Gastroesophageal sphincter (tissue), 4 donors: ENCODE data around the gene GAB4. TPM values are rescaled to one million over a fixed set of nuclear protein-coding genes. Genes with fewer than 3 reads are reported as not detected.
"Not testable (repeated sequence)": the region's sequence is repeated elsewhere in the genome, so short reads cannot be mapped to it uniquely, and the experiment has no call there.

Experiments used
- ATAC-seq: fragments of 150-250 bp; one replicate; pipeline ENCODE4 v1.9.1; 2016; ENCODE audit warnings: mild to moderate bottlenecking, moderate library complexity
- H3K27ac ChIP-seq, 4 donors: fragments of 200-600 bp; sonication (generic) in 3 of 4; 1 replicate in 3 of 4; 2 replicates in 1 of 4; pipeline ENCODE4 v1.5.1; 2016 to 2019
- H3K27me3 ChIP-seq: fragments of 200-600 bp; sonication (generic); one replicate; pipeline ENCODE4 v1.5.1; 2019
- H3K36me3 ChIP-seq, 2 donors: fragments of 200-600 bp; sonication (generic); one replicate each; pipeline ENCODE4 v1.5.1; 2019; ENCODE audit warnings: control low read depth in 1 of 2
- H3K4me1 ChIP-seq, 3 donors: fragments of 200-600 bp; sonication (generic); 1 replicate in 2 of 3; 2 replicates in 1 of 3; pipeline ENCODE4 v1.5.1; 2016 to 2019; ENCODE audit warnings: control low read depth in 2 of 3
- H3K4me3 ChIP-seq, 2 donors: fragments of 200-600 bp; sonication (generic); one replicate each; pipeline ENCODE4 v1.5.1; 2019; ENCODE audit warnings: mild to moderate bottlenecking in 1 of 2, moderate library complexity in 1 of 2
- H3K9me3 ChIP-seq, 3 donors: fragments of 200-600 bp; sonication (generic); one replicate each; pipeline ENCODE4 v1.5.1; 2017 to 2019; ENCODE audit warnings: control low read depth in 2 of 3
- CTCF ChIP-seq, 4 experiments: fragments of 200-600 bp in 2 of 4; fragments of 450-650 bp in 2 of 4; sonication (generic) in 1 of 4; IDR thresholded peaks; one replicate each; pipeline ENCODE4 v1.5.1; 2017 to 2019; ENCODE audit warnings: antibody characterized with exemption in 4 of 4, mild to moderate bottlenecking in 2 of 4, moderate library complexity in 2 of 4
- EP300 ChIP-seq: sonication (generic); formaldehyde crosslinking; IDR thresholded peaks from one replicate; pipeline ENCODE4 v1.6.1; 2017; ENCODE audit warnings: antibody characterized with exemption, mild to moderate bottlenecking
- POLR2A ChIP-seq, 2 donors: fragments of 450-650 bp; IDR thresholded peaks; one replicate each; pipeline ENCODE4 v1.6.1; 2017; ENCODE audit warnings: antibody characterized with exemption in 2 of 2, mild to moderate bottlenecking in 2 of 2, moderate library complexity in 1 of 2
- POLR2AphosphoS5 ChIP-seq: sonication (generic); formaldehyde crosslinking; IDR thresholded peaks from one replicate; pipeline ENCODE4 v1.6.1; 2017; ENCODE audit warnings: antibody characterized with exemption
- WGBS, 2 donors: methylation state at CpG; one replicate each; pipeline ENCODE4 v1.1.5; 2018; ENCODE audit warnings: low coverage in 1 of 2; 5-methylcytosine and 5-hydroxymethylcytosine counted together
- total RNA-seq, 4 donors: library from RNA; depleted of rRNA; stranded (reverse); fragments of >200 nt; gene quantifications; one replicate each; pipeline ENCODE4 v1.1.0, GENCODE V29; 2016

GAB4 gene
- total RNA-seq, 4 donors from 2014 or later = not detected

GRCh38 chr22:16925407-16925966, 82.5 kb downstream of the GAB4 start:
- peaks cover 44% of the 10 kb centered on the region for H3K27me3 ChIP-seq
- H3K36me3 ChIP-seq = no peaks in the 10 kb centered on the region
- TF ChIP-seq CTCF (IDR thresholded peaks at IDR 0.05) (no peak), POLR2AphosphoS5 (no peak), EP300 (no peak), POLR2A (IDR thresholded peaks at IDR 0.05) (no peak)
- no peaks in the 10 kb centered on the region for H3K4me1 ChIP-seq
- no peak for ATAC-seq
- H3K9me3 ChIP-seq = no peaks in the 10 kb centered on the region
- H3K27ac ChIP-seq = no peak overlapping the region
- H3K4me3 ChIP-seq = no peak overlapping the region
- 65 to 73% methylated on average over 2 to 4 of the region's 4 CpGs for WGBS, 2 donors

GRCh38 chr22:16922706-16923105, 85.3 kb downstream of the GAB4 start:
- H3K9me3 ChIP-seq = no peaks in the 10 kb centered on the region
- 0 to 82% methylated on average over 1 of the region's 1 CpG for WGBS, 2 donors
- no peaks in the 10 kb centered on the region for H3K4me1 ChIP-seq
- no peak for TF ChIP-seq EP300
- no peak for TF ChIP-seq POLR2A (IDR thresholded peaks at IDR 0.05)
- no peak for TF ChIP-seq POLR2AphosphoS5
- no peak for TF ChIP-seq CTCF (IDR thresholded peaks at IDR 0.05)
- no peaks in the 10 kb centered on the region for H3K36me3 ChIP-seq
- H3K27ac ChIP-seq = no peak overlapping the region
- H3K27me3 ChIP-seq = peaks cover 43% of the 10 kb centered on the region
- no peak for ATAC-seq
- H3K4me3 ChIP-seq = no peak overlapping the region

- 23 to 52% methylated on average over 2 of the region's 2 CpGs for WGBS, 2 donors
- Histone ChIP-seq H3K4me3 (no peak overlapping the region), H3K27me3 (peaks cover 47% of the 10 kb centered on the region), H3K4me1 (no peaks in the 10 kb centered on the region), H3K36me3 (no peaks in the 10 kb centered on the region), H3K9me3 (no peaks in the 10 kb centered on the region), H3K27ac (no peak overlapping the region)
- no peak for ATAC-seq
- TF ChIP-seq EP300 = no peak
- no peak for TF ChIP-seq POLR2A (IDR thresholded peaks at IDR 0.05)
- TF ChIP-seq POLR2AphosphoS5 = no peak
- no peak for TF ChIP-seq CTCF (IDR thresholded peaks at IDR 0.05)
These were observed 85.9 kb downstream of the GAB4 start for GRCh38 chr22:16922076-16922475.

GRCh38 chr22:16917144-16918003, 90.6 kb downstream of the GAB4 start:
- no peaks in the 10 kb centered on the region for H3K9me3 ChIP-seq
- no peaks in the 10 kb centered on the region for H3K4me1 ChIP-seq
- H3K4me3 ChIP-seq = no peak overlapping the region
- H3K36me3 ChIP-seq = no peaks in the 10 kb centered on the region
- H3K27ac ChIP-seq = no peak overlapping the region
- peaks cover 60% of the 10 kb centered on the region for H3K27me3 ChIP-seq
- peak in 2 of 4 experiments; percentile 39 to 58 for TF ChIP-seq CTCF (IDR thresholded peaks at IDR 0.05)
- no peak for TF ChIP-seq POLR2A (IDR thresholded peaks at IDR 0.05)
- ATAC-seq = peak; percentile 22
- 24 to 25% methylated on average over 8 to 15 of the region's 16 CpGs for WGBS, 2 donors

- no peak for ATAC-seq
- H3K27me3 ChIP-seq = peaks cover 52% of the 10 kb centered on the region
- H3K4me3 ChIP-seq = no peak overlapping the region
- no peaks in the 10 kb centered on the region for H3K36me3 ChIP-seq
- H3K4me1 ChIP-seq = no peaks in the 10 kb centered on the region
- WGBS, 2 donors = 80 to 86% methylated on average over 2 of the region's 2 CpGs
- H3K27ac ChIP-seq = no peak overlapping the region
- TF ChIP-seq EP300 = no peak
- no peak for TF ChIP-seq CTCF (IDR thresholded peaks at IDR 0.05)
- TF ChIP-seq POLR2A (IDR thresholded peaks at IDR 0.05) = no peak
- no peak for TF ChIP-seq POLR2AphosphoS5
- H3K9me3 ChIP-seq = no peaks in the 10 kb centered on the region
These were observed 92.3 kb downstream of the GAB4 start for GRCh38 chr22:16915701-16916100.

- not testable (repeated sequence) for H3K9me3 ChIP-seq, ATAC-seq, H3K36me3 ChIP-seq, H3K27ac ChIP-seq, H3K4me1 ChIP-seq, H3K4me3 ChIP-seq
- WGBS, 2 donors = 100% methylated on average over 1 of the region's 1 CpG; no CpG with 5 or more reads in 1 of the 2 donors
- H3K27me3 ChIP-seq = peaks cover 50% of the 10 kb centered on the region
These were observed 93.1 kb downstream of the GAB4 start for GRCh38 chr22:16914911-16915310.
